ENCODE measurements around the gene STX16.

Gene STX16

GRCh38 chr20:58673119-58673518, 22.0 kb downstream of the STX16 start:
- no peak for FAIRE-seq
- no peak for DNase-seq (ENCODE audit: insufficient read length)

GRCh38 chr20:58675146-58675584, 24.1 kb downstream of the STX16 start:
- FAIRE-seq, result no peak
- no peak for DNase-seq (ENCODE audit: insufficient read length)
- TF ChIP-seq TAF1 (IDR thresholded peaks at IDR 0.05; ENCODE audit: borderline replicate concordance, low read depth, low read length) (no peak), POLR2A (IDR thresholded peaks at IDR 0.05; ENCODE audit: low read depth, low read length) (no peak), POLR2AphosphoS5 (IDR thresholded peaks at IDR 0.05; ENCODE audit: low read depth, low read length) (no peak)

More at GRCh38 chr20:58673119-58673518, 22.0 kb downstream of the STX16 start:
- TF ChIP-seq TAF1 (IDR thresholded peaks at IDR 0.05; ENCODE audit: borderline replicate concordance, low read depth, low read length) (no peak), POLR2AphosphoS5 (IDR thresholded peaks at IDR 0.05; ENCODE audit: low read depth, low read length) (no peak), POLR2A (IDR thresholded peaks at IDR 0.05; ENCODE audit: low read depth, low read length) (no peak)

- TF ChIP-seq POLR2A (IDR thresholded peaks at IDR 0.05; ENCODE audit: low read depth, low read length) (no peak), POLR2AphosphoS5 (IDR thresholded peaks at IDR 0.05; ENCODE audit: low read depth, low read length) (no peak), TAF1 (IDR thresholded peaks at IDR 0.05; ENCODE audit: borderline replicate concordance, low read depth, low read length) (no peak)
- DNase-seq (ENCODE audit: insufficient read length), result no peak
- FAIRE-seq, result no peak
Measured at GRCh38 chr20:58675641-58676040, 24.6 kb downstream of the STX16 start.

GRCh38 chr20:58676161-58676560, 25.1 kb downstream of the STX16 start:
- FAIRE-seq (no peak), DNase-seq (ENCODE audit: insufficient read length) (no peak)

GRCh38 chr20:58677079-58677604, 26.1 kb downstream of the STX16 start:
- TF ChIP-seq POLR2AphosphoS5 (IDR thresholded peaks at IDR 0.05; ENCODE audit: low read depth, low read length), result no peak
- TF ChIP-seq POLR2A (IDR thresholded peaks at IDR 0.05; ENCODE audit: low read depth, low read length), result no peak
- TF ChIP-seq TAF1 (IDR thresholded peaks at IDR 0.05; ENCODE audit: borderline replicate concordance, low read depth, low read length), result no peak
- FAIRE-seq, result no peak
- DNase-seq (ENCODE audit: insufficient read length), result no peak

More at GRCh38 chr20:58676161-58676560, 25.1 kb downstream of the STX16 start:
- TF ChIP-seq POLR2A (IDR thresholded peaks at IDR 0.05; ENCODE audit: low read depth, low read length) (no peak), TAF1 (IDR thresholded peaks at IDR 0.05; ENCODE audit: borderline replicate concordance, low read depth, low read length) (no peak), POLR2AphosphoS5 (IDR thresholded peaks at IDR 0.05; ENCODE audit: low read depth, low read length) (no peak)

GRCh38 chr20:58677808-58678207, 26.7 kb downstream of the STX16 start:
- TF ChIP-seq POLR2AphosphoS5 (IDR thresholded peaks at IDR 0.05; ENCODE audit: low read depth, low read length) (no peak), POLR2A (IDR thresholded peaks at IDR 0.05; ENCODE audit: low read depth, low read length) (no peak), TAF1 (IDR thresholded peaks at IDR 0.05; ENCODE audit: borderline replicate concordance, low read depth, low read length) (no peak)
- no peak for FAIRE-seq
- no peak for DNase-seq (ENCODE audit: insufficient read length)

GRCh38 chr20:58678806-58679205, 27.7 kb downstream of the STX16 start:
- DNase-seq (ENCODE audit: insufficient read length) (no peak), FAIRE-seq (no peak)
- TF ChIP-seq POLR2AphosphoS5 (IDR thresholded peaks at IDR 0.05; ENCODE audit: low read depth, low read length), result no peak
- no peak for TF ChIP-seq POLR2A (IDR thresholded peaks at IDR 0.05; ENCODE audit: low read depth, low read length)
- no peak for TF ChIP-seq TAF1 (IDR thresholded peaks at IDR 0.05; ENCODE audit: borderline replicate concordance, low read depth, low read length)

GRCh38 chr20:58682656-58683531, 31.8 kb downstream of the STX16 start:
- FAIRE-seq (no peak), DNase-seq (ENCODE audit: insufficient read length) (no peak)
- no peak for TF ChIP-seq POLR2AphosphoS5 (IDR thresholded peaks at IDR 0.05; ENCODE audit: low read depth, low read length)

GRCh38 chr20:58684291-58684690, 33.2 kb downstream of the STX16 start:
- TF ChIP-seq POLR2A (IDR thresholded peaks at IDR 0.05; ENCODE audit: low read depth, low read length) (no peak), TAF1 (IDR thresholded peaks at IDR 0.05; ENCODE audit: borderline replicate concordance, low read depth, low read length) (no peak)
- DNase-seq (ENCODE audit: insufficient read length) (no peak), FAIRE-seq (no peak)

GRCh38 chr20:58685988-58686387, 34.9 kb downstream of the STX16 start:
- TF ChIP-seq POLR2A (IDR thresholded peaks at IDR 0.05; ENCODE audit: low read depth, low read length), result no peak
- DNase-seq (ENCODE audit: insufficient read length), result no peak
- FAIRE-seq, result no peak

GRCh38 chr20:58688414-58688813, 37.3 kb downstream of the STX16 start:
- DNase-seq (ENCODE audit: insufficient read length) (no peak), FAIRE-seq (no peak)
- TF ChIP-seq TAF1 (IDR thresholded peaks at IDR 0.05; ENCODE audit: borderline replicate concordance, low read depth, low read length) (no peak), POLR2A (IDR thresholded peaks at IDR 0.05; ENCODE audit: low read depth, low read length) (no peak), POLR2AphosphoS5 (IDR thresholded peaks at IDR 0.05; ENCODE audit: low read depth, low read length) (no peak)

GRCh38 chr20:58688840-58689239, 37.8 kb downstream of the STX16 start:
- FAIRE-seq (no peak), DNase-seq (ENCODE audit: insufficient read length) (no peak)
- TF ChIP-seq POLR2A (IDR thresholded peaks at IDR 0.05; ENCODE audit: low read depth, low read length), result no peak
- no peak for TF ChIP-seq TAF1 (IDR thresholded peaks at IDR 0.05; ENCODE audit: borderline replicate concordance, low read depth, low read length)
- TF ChIP-seq POLR2AphosphoS5 (IDR thresholded peaks at IDR 0.05; ENCODE audit: low read depth, low read length), result no peak

Measured in GM12892 (cell line).